Endodermal cell (in vitro differentiated cells): ENCODE measurements around the gene TADA1. TPM values are rescaled to one million over a fixed set of nuclear protein-coding genes. Genes with fewer than 3 reads are reported as not detected.

Experiments used
- DNase-seq: peaks from one replicate; pipeline ENCODE4 v3.0.0-alpha.2; 2017
- H3K27ac ChIP-seq: 2 replicates; pipeline ENCODE4 v1.5.1; 2013; ENCODE audit warnings: mild to moderate bottlenecking, low read depth, low read length, moderate library complexity
- H3K27me3 ChIP-seq: 2 replicates; pipeline ENCODE4 v1.6.1; 2013; ENCODE audit warnings: mild to moderate bottlenecking, low read length, moderate library complexity; ENCODE audit not compliant: insufficient read depth, control insufficient read depth, poor library complexity, severe bottlenecking
- H3K36me3 ChIP-seq: 2 replicates; pipeline ENCODE4 v1.7.0; 2013; ENCODE audit warnings: mild to moderate bottlenecking, low read length, moderate library complexity; ENCODE audit not compliant: control insufficient read depth, insufficient read depth
- H3K4me1 ChIP-seq: one replicate; pipeline ENCODE4 v1.7.0; 2013; ENCODE audit warnings: low read length; ENCODE audit not compliant: control insufficient read depth, insufficient read depth
- H3K4me3 ChIP-seq: 2 replicates; pipeline ENCODE4 v1.5.1; 2013; ENCODE audit warnings: mild to moderate bottlenecking, low read length, moderate library complexity
- H3K9ac ChIP-seq: 2 replicates; pipeline ENCODE4 v1.6.1; 2013; ENCODE audit warnings: mild to moderate bottlenecking, low read length, moderate library complexity; ENCODE audit not compliant: poor library complexity, severe bottlenecking; ENCODE audit errors: extremely low read depth
- H3K9me3 ChIP-seq: 2 replicates; pipeline ENCODE4 v1.6.1; 2013; ENCODE audit warnings: mild to moderate bottlenecking, low read length, moderate library complexity; ENCODE audit not compliant: control insufficient read depth
- H3K27ac Mint-ChIP-seq: 2 replicates; pipeline ENCODE4 v1.8.0; 2020; ENCODE audit warnings: mixed read lengths
- H3K27me3 Mint-ChIP-seq: 2 replicates; pipeline ENCODE4 v1.8.0; 2021; ENCODE audit warnings: mild to moderate bottlenecking, mixed read lengths; ENCODE audit not compliant: insufficient read depth
- H3K36me3 Mint-ChIP-seq: 2 replicates; pipeline ENCODE4 v1.8.0; 2020; ENCODE audit warnings: low read depth, mixed read lengths
- H3K4me1 Mint-ChIP-seq: 2 replicates; pipeline ENCODE4 v1.8.0; 2020; ENCODE audit warnings: mixed read lengths
- H3K4me3 Mint-ChIP-seq: 2 replicates; pipeline ENCODE4 v1.8.0; 2020; ENCODE audit warnings: mild to moderate bottlenecking, moderate library complexity, mixed read lengths
- H3K9me3 Mint-ChIP-seq: 2 replicates; pipeline ENCODE4 v1.8.0; 2020; ENCODE audit warnings: mild to moderate bottlenecking, mixed read lengths
- WGBS, 2 experiments: methylation state at CpG; one replicate each; pipeline versions ENCODE4 v1.1.5 to v1.1.7; 2013; ENCODE audit warnings: missing lambda C conversion rate in 2 of 2, mixed read lengths in 1 of 2; ENCODE audit not compliant: insufficient coverage in 1 of 2, insufficient read length in 1 of 2; 5-methylcytosine and 5-hydroxymethylcytosine counted together
- total RNA-seq, 2 donors: library from RNA; stranded (reverse); fragmentation: NEBNext Ultra II Directional in 1 of 2; extraction: Animal tissue kit (Norgen Biotek cat#: 25700) in 1 of 2; gene quantifications; 2 replicates in 1 of 2; 3 replicates in 1 of 2; pipeline ENCODE4 v1.2.1, GENCODE V29; 2021
- TF ChIP-seq, protein P1 (sequence below): fragments of 200-600 bp; sonication (generic); conservative IDR thresholded peaks from 2 replicates; pipeline ENCODE4 v1.5.0; 2021; ENCODE audit warnings: antibody characterized with exemption, mild to moderate bottlenecking

The TADA1 gene
- total RNA-seq, 2 donors from 2014 or later = 18.4 to 19.9 TPM

- peaks cover 4% of the 10 kb centered on the region for H3K4me1 ChIP-seq
- DNase-seq = no peak
- H3K27me3 Mint-ChIP-seq = no peaks in the 10 kb centered on the region
- H3K27me3 ChIP-seq = no peaks in the 10 kb centered on the region
- H3K4me3 Mint-ChIP-seq = no peak overlapping the region
- H3K9me3 Mint-ChIP-seq = no peaks in the 10 kb centered on the region
- no peak overlapping the region for H3K4me3 ChIP-seq
- peaks cover 33% of the 10 kb centered on the region for H3K4me1 Mint-ChIP-seq
- WGBS, 2 experiments = 95% methylated on average over 4 to 5 of the region's 5 CpGs
- no peak overlapping the region for H3K9ac ChIP-seq
- TF ChIP-seq, protein P1, sequence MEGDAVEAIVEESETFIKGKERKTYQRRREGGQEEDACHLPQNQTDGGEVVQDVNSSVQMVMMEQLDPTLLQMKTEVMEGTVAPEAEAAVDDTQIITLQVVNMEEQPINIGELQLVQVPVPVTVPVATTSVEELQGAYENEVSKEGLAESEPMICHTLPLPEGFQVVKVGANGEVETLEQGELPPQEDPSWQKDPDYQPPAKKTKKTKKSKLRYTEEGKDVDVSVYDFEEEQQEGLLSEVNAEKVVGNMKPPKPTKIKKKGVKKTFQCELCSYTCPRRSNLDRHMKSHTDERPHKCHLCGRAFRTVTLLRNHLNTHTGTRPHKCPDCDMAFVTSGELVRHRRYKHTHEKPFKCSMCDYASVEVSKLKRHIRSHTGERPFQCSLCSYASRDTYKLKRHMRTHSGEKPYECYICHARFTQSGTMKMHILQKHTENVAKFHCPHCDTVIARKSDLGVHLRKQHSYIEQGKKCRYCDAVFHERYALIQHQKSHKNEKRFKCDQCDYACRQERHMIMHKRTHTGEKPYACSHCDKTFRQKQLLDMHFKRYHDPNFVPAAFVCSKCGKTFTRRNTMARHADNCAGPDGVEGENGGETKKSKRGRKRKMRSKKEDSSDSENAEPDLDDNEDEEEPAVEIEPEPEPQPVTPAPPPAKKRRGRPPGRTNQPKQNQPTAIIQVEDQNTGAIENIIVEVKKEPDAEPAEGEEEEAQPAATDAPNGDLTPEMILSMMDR = no peak
- H3K27ac Mint-ChIP-seq = no peak overlapping the region
- H3K36me3 Mint-ChIP-seq = peaks cover 70% of the 10 kb centered on the region
- no peak overlapping the region for H3K27ac ChIP-seq
- H3K36me3 ChIP-seq = peaks cover 72% of the 10 kb centered on the region
- no peaks in the 10 kb centered on the region for H3K9me3 ChIP-seq
Observed at GRCh38 chr1:166865926-166866325, 10.1 kb downstream of the TADA1 start.

- no peak overlapping the region for H3K9ac ChIP-seq
- peak; percentile 85 for DNase-seq
- H3K27ac ChIP-seq = no peak overlapping the region
- peaks cover 40% of the 10 kb centered on the region for H3K4me1 Mint-ChIP-seq
- H3K36me3 Mint-ChIP-seq = peaks cover 53% of the 10 kb centered on the region
- TF ChIP-seq, protein P1 = no peak
- H3K9me3 ChIP-seq = no peaks in the 10 kb centered on the region
- 79 to 80% methylated on average over 2 to 5 of the region's 5 CpGs for WGBS, 2 experiments
- H3K36me3 ChIP-seq = peaks cover 92% of the 10 kb centered on the region
- no peaks in the 10 kb centered on the region for H3K27me3 Mint-ChIP-seq
- peaks cover 12% of the 10 kb centered on the region for H3K4me1 ChIP-seq
- H3K27ac Mint-ChIP-seq = peak overlapping the region; percentile 50
- H3K4me3 ChIP-seq = no peak overlapping the region
- H3K4me3 Mint-ChIP-seq = no peak overlapping the region
- no peaks in the 10 kb centered on the region for H3K9me3 Mint-ChIP-seq
- H3K27me3 ChIP-seq = no peaks in the 10 kb centered on the region
Observed at GRCh38 chr1:166859597-166859996, 16.5 kb downstream of the TADA1 start.

DNA sequence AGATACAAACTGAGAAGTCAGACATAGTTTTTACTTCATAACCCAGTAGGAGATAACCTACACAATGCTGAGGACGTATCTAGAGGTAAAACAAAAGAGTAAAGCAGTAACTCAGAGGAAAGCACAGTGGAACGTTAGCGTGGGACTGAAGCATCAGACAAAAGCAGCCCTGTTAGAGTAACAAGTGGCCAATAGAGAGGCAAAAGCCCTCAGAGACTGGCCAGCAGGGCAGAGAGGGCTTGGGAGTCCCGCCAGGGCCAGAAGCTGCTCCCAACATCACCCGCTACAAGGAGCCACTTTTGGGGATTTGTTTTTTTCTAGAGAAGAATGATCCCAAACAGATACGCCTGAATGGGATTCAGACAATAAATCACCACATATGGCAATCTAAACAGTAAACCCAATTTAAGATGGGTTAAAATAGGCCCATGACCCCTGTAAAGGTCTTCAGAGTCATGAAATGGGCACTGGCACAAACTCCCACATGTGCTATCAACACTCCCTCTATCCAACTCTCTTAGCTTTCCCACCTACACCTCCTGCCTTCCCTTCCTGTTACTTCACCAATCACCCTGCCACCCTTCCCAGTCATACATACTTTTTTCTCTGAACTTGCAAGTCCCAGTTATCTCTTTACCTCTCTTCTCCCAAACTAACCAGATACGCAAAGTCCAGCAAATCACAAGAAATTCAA, 17.2 kb downstream of the TADA1 start:
- H3K27ac Mint-ChIP-seq = peak overlapping the region; percentile 50
- TF ChIP-seq, protein P1 = no peak
- Histone ChIP-seq H3K4me3 (no peak overlapping the region), H3K27ac (no peak overlapping the region), H3K4me1 (peaks cover 12% of the 10 kb centered on the region), H3K9me3 (no peaks in the 10 kb centered on the region), H3K27me3 (no peaks in the 10 kb centered on the region), H3K36me3 (peaks cover 92% of the 10 kb centered on the region), H3K9ac (no peak overlapping the region)
- no peak for DNase-seq
- H3K36me3 Mint-ChIP-seq = peaks cover 52% of the 10 kb centered on the region
- WGBS, 2 experiments = 84 to 87% methylated on average over 7 of the region's 7 CpGs
- H3K9me3 Mint-ChIP-seq = no peaks in the 10 kb centered on the region
- H3K27me3 Mint-ChIP-seq = no peaks in the 10 kb centered on the region
- H3K4me1 Mint-ChIP-seq = peaks cover 47% of the 10 kb centered on the region
- H3K4me3 Mint-ChIP-seq = no peak overlapping the region
